ENCODE data around the gene RPS6KA1. TPM values are rescaled to one million over a fixed set of nuclear protein-coding genes. Genes with fewer than 3 reads are reported as not detected.
"Not testable (repeated sequence)": the region's sequence is repeated elsewhere in the genome, so short reads cannot be mapped to it uniquely, and the experiment has no call there.

The RPS6KA1 gene
- polyA plus RNA-seq, 1 donor from 2014 or later: 152 TPM

DNA sequence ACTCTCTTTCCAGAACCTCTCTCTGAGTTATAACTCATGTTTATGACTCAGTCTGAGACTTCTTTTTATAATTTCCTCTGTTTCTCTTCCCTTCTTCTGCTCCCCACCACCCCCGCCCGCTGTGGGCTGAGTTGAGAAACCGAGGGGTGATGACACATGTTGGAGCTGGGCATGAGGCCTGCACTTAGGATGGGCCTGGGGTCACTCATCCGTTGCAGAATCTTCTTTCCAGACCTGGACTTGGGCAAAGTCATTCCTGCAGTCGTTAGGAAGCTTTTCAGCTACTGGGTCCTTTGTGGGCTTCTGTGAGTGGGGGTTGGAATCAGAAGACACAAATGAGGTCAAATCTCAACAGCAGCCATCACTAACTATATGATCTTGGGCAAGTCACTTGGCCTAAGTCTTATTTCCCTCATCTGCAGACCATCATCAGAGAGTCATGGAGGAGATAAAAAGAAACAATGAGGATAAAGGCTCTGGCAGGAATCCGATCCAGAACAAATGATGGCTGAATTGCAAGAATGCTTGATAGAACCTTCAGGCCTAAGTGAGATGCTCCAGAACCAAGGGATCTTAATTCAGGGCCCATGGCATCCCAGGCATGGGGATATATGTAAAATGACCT is 53.4 kb downstream of the RPS6KA1 start:
- no peaks in the 10 kb centered on the region for H3K27me3 Mint-ChIP-seq
- no peaks in the 10 kb centered on the region for H3K36me3 Mint-ChIP-seq
- H3K4me1 Mint-ChIP-seq: peaks cover 0 to 5% (median 5%) of the 10 kb centered on the region in 3 donors
- H3K27ac Mint-ChIP-seq: peak overlapping the region in 1 of 3 donors; percentile 64
- no peak overlapping the region for H3K4me3 Mint-ChIP-seq
- H3K9me3 Mint-ChIP-seq: no peaks in the 10 kb centered on the region

DNA sequence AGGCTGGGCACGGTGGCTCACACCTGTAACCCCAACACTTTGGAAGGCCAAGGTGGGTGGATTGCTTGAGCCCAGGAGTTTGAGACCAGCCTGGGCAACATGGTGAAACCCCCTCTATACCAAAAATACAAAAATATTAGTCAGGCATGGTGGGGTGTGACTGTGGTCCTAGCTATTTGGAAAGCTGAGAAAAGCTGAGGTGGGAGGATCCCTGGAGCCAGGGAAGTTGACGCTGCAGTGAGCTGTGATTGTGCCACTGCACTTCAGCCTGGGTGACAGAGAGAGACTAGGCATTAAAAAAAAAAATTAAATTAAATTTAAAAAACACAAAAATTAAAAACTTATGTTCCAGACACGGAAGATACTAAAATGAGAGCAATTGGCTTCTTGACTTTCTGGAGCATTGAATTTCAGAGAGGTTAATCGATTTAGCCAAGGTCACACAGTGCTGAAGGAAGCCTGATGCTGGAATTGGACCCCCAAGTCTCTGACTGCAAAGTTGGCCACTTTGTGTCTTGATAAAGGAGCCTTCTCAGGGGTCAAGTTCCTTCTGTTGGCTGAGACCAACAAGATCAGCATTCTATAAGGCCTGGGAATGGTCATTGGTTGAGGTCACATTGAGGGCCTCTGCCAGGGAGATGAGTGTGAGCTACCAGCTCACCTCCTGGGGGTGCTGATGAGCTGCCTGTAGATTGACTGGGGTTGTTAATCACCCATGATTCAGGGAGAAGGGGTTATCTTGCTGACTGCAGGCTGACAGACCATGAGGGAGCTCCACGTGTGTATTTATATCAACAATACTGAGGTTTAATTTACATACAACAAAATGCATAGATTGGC is 54.3 kb downstream of the RPS6KA1 start:
- Mint-ChIP-seq H3K9me3 (no peaks in the 10 kb centered on the region), H3K36me3 (no peaks in the 10 kb centered on the region), H3K4me1 (peaks cover 0 to 5% (median 5%) of the 10 kb centered on the region in 3 donors), H3K27ac (peak overlapping the region in 1 of 3 donors; percentile 64), H3K27me3 (no peaks in the 10 kb centered on the region), H3K4me3 (no peak overlapping the region)

DNA sequence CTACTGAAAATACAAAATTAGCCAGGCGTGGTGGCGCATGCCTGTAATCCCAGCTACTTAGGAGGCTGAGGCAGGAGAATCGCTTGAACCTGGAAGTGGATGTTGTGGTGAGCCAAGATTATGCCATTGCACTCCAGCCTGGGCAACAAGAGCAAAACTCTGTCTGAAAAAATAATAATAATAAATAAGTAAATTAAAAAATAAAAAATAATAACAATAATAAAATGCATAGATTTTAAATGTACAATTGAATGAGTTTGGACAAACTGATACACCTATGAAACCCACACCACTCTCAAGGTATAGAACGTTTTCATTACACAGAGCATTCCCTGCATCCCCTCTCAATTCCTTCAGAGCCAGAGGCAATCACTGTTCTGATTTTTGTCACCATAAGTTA is 55.0 kb downstream of the RPS6KA1 start:
- H3K27me3 Mint-ChIP-seq, H3K27ac Mint-ChIP-seq, H3K9me3 Mint-ChIP-seq, H3K36me3 Mint-ChIP-seq, H3K4me1 Mint-ChIP-seq, H3K4me3 Mint-ChIP-seq: not testable (repeated sequence)

DNA sequence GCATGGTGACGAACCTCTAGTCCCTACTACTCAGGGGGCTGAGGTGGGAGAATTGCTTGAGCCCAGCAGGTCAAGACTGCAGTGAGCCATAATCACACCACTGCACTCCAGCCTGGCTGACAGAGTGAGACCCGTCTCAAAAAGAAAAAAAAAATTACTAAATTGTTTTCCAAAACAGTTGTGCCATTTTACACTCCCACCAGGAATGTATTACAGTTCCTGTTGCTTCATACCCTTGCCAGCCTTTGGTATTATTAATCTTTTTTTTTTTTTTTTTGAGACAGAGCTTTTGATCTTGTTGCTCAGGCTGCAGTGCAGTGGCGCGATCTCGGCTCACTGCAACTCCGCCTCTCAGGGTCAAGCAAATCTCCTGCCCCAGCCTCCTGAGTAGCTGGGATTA is 55.9 kb downstream of the RPS6KA1 start:
- Mint-ChIP-seq H3K4me3 (no peak overlapping the region), H3K27me3 (no peaks in the 10 kb centered on the region), H3K36me3 (no peaks in the 10 kb centered on the region), H3K4me1 (peaks cover 0 to 5% (median 5%) of the 10 kb centered on the region in 3 donors), H3K9me3 (no peaks in the 10 kb centered on the region), H3K27ac (no peak overlapping the region)

DNA sequence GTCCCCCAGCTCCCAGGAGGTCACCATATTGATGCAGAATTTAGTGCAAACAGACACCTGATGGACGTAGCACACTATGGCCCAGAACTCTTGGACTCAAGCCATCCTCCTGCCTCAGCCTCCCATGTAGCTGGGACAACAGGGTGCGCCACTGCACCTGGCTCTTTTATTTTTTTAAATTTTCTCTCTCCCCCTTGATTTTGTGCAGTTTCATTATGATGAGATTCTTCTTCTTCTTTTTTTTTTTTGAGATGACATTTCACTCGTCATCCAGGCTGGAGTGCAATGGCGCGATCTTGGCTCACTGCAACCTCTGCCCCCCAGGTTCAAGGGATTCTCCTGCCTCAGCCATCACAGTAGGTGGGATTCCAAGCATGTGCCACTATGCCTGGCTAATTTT is 63.8 kb downstream of the RPS6KA1 start:
- Mint-ChIP-seq H3K4me1 (peaks cover 4 to 5% (median 5%) of the 10 kb centered on the region in 3 donors), H3K4me3 (no peak overlapping the region), H3K27me3 (no peaks in the 10 kb centered on the region), H3K27ac (no peak overlapping the region), H3K36me3 (no peaks in the 10 kb centered on the region), H3K9me3 (no peaks in the 10 kb centered on the region)

DNA sequence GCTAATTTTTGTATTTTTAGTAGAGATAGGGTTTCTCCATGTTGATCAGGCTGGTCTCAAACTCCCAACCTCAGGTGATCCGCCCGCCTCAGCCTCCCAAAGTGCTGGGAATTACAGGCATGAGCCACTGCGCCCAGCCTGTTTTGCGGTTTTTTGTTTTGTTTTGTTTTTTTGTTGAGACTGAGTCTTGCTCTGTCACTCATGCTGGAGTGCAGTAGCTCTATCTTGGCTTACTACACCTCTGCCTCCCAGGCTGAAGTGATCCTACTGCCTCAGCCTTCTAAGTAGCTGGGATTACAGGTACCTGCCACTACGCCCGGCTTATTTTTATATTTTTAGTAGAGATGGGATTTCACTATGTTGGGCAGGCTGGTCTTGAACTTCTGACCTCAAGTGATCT is 65.0 kb downstream of the RPS6KA1 start:
- not testable (repeated sequence) for H3K27ac Mint-ChIP-seq, H3K4me1 Mint-ChIP-seq, H3K36me3 Mint-ChIP-seq, H3K9me3 Mint-ChIP-seq, H3K4me3 Mint-ChIP-seq, H3K27me3 Mint-ChIP-seq

DNA sequence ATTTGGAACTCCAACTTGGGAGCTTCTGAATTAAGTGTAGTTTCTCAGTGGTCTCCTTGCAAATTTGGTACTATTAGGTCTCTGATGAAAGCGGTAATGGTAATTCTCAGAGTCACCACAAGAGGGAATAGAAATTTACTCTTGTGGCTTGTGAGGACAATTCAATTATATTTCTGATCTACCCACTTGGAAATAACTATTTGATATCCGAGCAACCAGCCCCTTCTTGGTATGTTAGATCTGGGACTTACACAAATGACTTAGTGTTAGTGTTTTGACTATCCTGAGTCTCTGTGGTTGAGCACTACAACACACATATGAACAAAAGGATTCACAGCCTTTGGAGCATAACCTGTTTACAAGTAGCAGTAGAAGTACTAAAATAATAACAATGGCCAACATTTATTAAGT is 68.1 kb downstream of the RPS6KA1 start:
- Mint-ChIP-seq H3K27me3 (peaks cover 2% of the 10 kb centered on the region), H3K27ac (no peak overlapping the region), H3K4me1 (peaks cover 8 to 11% (median 10%) of the 10 kb centered on the region in 3 donors), H3K36me3 (no peaks in the 10 kb centered on the region), H3K4me3 (no peak overlapping the region), H3K9me3 (no peaks in the 10 kb centered on the region)

DNA sequence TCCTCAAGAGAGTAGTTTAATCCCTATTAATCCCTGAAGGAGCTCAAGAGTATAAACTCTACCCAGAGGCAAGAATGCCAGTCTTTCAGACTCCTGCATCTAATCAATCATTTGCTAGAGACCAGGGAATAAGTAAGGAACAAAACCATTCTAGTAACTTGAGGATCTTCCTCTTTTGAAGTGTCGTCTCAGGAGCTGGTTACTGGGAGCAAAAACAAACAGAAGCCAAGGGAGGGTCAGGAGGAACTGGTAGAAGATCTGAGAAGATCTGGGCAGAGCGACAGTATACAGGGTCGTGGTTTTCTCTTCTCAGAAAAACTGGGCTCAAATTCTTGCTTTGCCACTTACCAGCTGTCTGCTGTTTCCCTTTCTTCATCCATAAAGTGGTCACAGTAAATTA is 69.3 kb downstream of the RPS6KA1 start:
- Mint-ChIP-seq H3K27me3 (peaks cover 2% of the 10 kb centered on the region), H3K27ac (peak overlapping the region in 1 of 3 donors; percentile 64), H3K9me3 (no peaks in the 10 kb centered on the region), H3K4me3 (no peak overlapping the region), H3K36me3 (no peaks in the 10 kb centered on the region), H3K4me1 (peaks cover 8 to 11% (median 10%) of the 10 kb centered on the region in 3 donors)

DNA sequence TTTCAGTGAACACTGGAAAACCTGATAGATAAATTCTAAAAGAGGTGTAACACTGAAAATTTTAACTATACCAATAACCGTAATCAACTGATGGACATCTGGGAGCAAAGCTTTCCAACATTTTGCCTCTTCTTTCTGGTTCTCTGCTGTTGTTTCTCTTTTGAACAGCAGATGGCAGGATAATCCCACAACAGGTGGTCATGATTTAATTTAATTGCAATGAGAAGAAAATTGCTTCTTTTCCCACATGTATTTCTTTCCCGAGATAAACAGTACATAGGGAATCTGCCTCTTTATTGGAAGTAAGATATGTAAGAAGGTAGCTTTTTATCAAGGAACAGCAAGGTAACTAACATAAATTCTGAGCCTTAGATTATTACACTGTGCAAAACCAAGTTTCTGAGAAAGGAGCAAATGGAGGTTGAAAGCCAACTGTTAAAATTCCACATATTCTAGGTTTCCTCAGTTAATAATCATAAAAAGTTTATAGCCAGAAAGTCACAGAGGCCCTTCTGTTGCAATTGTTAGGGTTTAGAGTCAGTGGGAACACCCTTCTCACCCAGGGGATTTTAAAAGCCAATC is 72.9 kb downstream of the RPS6KA1 start:
- no peak overlapping the region for H3K4me3 Mint-ChIP-seq
- H3K36me3 Mint-ChIP-seq: no peaks in the 10 kb centered on the region
- H3K27me3 Mint-ChIP-seq: peaks cover 2% of the 10 kb centered on the region
- H3K9me3 Mint-ChIP-seq: no peaks in the 10 kb centered on the region
- H3K27ac Mint-ChIP-seq: no peak overlapping the region
- peaks cover 7 to 9% (median 8%) of the 10 kb centered on the region in 3 donors for H3K4me1 Mint-ChIP-seq

DNA sequence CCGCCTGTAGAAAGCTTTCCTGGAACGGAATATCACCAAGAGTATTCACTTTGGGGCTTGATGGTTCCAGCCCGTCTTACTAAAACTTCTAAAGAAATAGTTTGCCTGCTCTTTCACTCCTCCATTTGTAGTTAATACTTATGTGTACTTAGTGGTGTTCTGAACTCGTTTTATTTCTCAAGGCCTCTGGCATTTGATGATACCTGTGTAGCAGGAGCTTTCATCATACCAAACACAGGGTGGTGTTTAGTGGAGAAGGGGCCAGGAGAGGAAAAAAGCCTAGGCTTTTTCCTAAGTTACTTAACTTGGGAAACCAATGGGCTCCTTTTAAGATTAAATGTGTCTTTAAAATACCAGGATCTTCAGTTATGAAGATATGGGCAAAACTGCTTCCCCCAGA is 74.3 kb downstream of the RPS6KA1 start:
- Mint-ChIP-seq H3K4me1 (peaks cover 4 to 7% (median 6%) of the 10 kb centered on the region in 3 donors), H3K36me3 (no peaks in the 10 kb centered on the region)

DNA sequence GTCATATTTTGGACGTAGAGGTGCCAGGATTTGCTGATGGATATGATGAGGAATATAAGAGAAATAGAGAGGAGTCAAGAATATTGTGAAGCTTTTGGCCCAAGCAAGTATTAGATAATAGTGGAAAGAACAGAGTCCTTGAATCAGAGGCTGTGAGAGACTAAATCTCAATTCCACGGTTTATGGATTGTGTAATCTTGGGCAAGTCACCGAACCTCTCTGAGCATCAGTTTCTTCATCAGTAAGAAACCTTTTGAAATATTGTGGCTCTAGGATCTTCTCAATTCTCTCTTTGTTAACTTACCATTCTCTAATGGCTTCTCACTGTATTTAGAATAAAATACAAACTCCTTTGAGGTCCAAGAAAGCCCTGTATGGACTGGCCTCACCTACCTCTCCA is 77.6 kb downstream of the RPS6KA1 start:
- H3K27me3 Mint-ChIP-seq: peaks cover 6% of the 10 kb centered on the region
- H3K27ac Mint-ChIP-seq: peak overlapping the region in 1 of 3 donors; percentile 3
- peaks cover 5 to 8% (median 7%) of the 10 kb centered on the region in 3 donors for H3K4me1 Mint-ChIP-seq

More for the DNA sequence above, 74.3 kb downstream of the RPS6KA1 start:
- Mint-ChIP-seq H3K9me3 (no peaks in the 10 kb centered on the region), H3K27ac (no peak overlapping the region), H3K27me3 (peaks cover 3% of the 10 kb centered on the region), H3K4me3 (no peak overlapping the region)

DNA sequence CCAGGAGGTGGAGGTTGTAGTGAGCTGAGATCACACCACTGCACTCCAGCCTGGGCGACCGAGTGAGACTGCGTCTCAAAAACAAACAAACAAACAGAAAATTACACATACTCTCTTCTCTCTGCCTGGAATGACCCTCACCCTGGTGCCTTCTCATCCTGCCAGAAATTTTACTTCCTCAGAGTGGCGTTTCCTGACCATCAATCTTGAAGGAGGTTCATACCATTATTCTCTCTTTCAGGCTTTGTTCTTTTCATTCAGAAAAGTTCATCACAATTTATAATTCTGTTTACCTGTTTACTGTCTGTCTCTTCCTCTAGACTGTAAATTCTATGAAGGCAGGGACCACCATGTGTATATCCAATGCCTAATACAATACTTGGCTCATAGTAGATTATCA is 79.3 kb downstream of the RPS6KA1 start:
- Mint-ChIP-seq H3K27ac (no peak overlapping the region), H3K4me1 (peaks cover 1 to 4% (median 4%) of the 10 kb centered on the region in 3 donors), H3K9me3 (no peaks in the 10 kb centered on the region)

More for the DNA sequence above, 77.6 kb downstream of the RPS6KA1 start:
- Mint-ChIP-seq H3K9me3 (no peaks in the 10 kb centered on the region), H3K36me3 (no peaks in the 10 kb centered on the region), H3K4me3 (no peak overlapping the region)

DNA sequence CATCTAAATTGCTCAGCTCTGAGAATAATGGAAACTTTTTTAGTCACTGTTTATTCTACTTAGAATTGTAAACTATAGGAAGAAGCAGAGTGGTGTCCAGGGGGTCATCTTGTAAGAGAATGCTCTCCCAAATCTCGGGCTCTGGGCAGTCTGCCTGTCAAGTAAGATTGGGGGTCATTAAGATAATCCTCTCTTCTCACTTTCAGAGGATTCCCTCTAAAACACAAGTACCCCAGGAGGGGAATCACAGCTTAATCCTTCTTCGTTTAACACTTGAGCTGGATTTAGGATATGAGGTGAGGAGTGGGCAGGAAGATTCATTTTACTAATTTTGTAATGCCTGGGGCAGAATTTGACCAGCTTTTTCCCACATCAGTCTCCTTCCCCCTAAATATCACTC is 81.2 kb downstream of the RPS6KA1 start:
- Mint-ChIP-seq H3K4me3 (no peak overlapping the region), H3K4me1 (peaks cover 1 to 4% (median 4%) of the 10 kb centered on the region in 3 donors), H3K27ac (no peak overlapping the region), H3K9me3 (no peaks in the 10 kb centered on the region), H3K36me3 (no peaks in the 10 kb centered on the region), H3K27me3 (peaks cover 4% of the 10 kb centered on the region)

More for the DNA sequence above, 79.3 kb downstream of the RPS6KA1 start:
- peaks cover 4% of the 10 kb centered on the region for H3K27me3 Mint-ChIP-seq
- H3K36me3 Mint-ChIP-seq: no peaks in the 10 kb centered on the region
- no peak overlapping the region for H3K4me3 Mint-ChIP-seq

DNA sequence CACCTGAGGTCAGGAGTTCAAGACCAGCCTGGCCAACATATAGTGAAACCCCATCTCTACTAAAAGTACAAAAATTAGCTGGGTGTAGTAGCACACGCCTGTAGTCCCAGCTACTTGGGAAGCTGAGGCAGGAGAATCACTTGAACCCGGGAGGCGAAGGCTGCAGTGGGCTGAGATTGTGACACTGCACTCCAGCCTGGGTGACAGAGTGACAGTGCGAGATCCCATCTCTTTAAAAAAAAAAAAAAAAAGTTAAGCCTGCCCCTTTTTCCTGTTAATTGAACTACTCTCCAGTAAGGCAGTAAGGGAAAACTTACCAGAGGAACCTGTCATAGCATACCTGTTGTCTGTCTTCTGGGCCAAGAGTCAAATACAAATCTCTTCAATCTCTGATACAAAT is 83.1 kb downstream of the RPS6KA1 start:
- H3K4me3 Mint-ChIP-seq, H3K9me3 Mint-ChIP-seq, H3K4me1 Mint-ChIP-seq, H3K27me3 Mint-ChIP-seq, H3K36me3 Mint-ChIP-seq, H3K27ac Mint-ChIP-seq: not testable (repeated sequence)

DNA sequence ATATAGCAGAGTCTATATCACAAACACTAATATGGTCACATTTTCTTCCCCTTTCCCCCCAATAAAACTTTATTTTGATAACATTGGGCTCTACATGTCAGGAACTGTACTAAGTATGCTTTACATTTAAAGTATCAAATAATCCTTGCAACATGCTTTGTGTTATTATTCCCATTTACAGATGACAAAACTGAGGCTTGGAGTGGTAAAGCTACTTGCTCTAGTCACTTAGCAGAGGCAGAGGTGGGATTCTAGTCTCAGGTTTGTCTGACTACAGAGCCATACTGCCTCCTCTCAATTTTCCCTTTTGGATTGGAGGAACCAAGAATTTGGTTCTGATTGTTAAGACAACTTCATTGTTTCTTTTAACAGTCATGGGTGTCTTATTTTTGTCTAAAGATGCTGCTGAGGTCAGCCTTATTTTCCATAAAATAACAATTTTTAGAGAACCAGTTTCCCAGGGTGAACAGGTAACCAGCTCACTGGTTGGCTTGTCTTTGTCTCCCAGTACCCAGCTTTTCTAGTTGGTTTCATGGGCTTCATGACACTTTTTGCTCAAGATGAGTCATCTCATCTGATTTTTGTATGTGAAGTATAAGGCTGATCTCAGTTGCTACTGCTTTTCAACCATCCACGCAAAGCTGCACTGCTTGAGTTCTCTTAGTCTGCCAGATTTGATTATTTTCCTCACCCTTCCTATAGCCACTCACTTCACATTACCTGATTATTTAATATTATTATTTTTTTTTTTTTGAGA is 85.3 kb downstream of the RPS6KA1 start:
- Mint-ChIP-seq H3K36me3 (no peaks in the 10 kb centered on the region), H3K9me3 (no peaks in the 10 kb centered on the region), H3K27me3 (peaks cover 1% of the 10 kb centered on the region), H3K4me3 (no peak overlapping the region), H3K27ac (no peak overlapping the region), H3K4me1 (peaks cover 14 to 16% (median 14%) of the 10 kb centered on the region in 3 donors)

Measured in IgD-negative memory B cell (primary cell).